Suppressor macrophage treated with lipopolysaccharide for 1 hour (primary cell): Measurements from ENCODE around the gene SIMC1.
"Not testable (repeated sequence)": the region's sequence is repeated elsewhere in the genome, so short reads cannot be mapped to it uniquely, and the experiment has no call there.

Experiments used
- DNase-seq, 3 donors: peaks; one replicate each; pipeline ENCODE4 v3.0.0-alpha.2; 2020 to 2022

SIMC1 gene

DNA sequence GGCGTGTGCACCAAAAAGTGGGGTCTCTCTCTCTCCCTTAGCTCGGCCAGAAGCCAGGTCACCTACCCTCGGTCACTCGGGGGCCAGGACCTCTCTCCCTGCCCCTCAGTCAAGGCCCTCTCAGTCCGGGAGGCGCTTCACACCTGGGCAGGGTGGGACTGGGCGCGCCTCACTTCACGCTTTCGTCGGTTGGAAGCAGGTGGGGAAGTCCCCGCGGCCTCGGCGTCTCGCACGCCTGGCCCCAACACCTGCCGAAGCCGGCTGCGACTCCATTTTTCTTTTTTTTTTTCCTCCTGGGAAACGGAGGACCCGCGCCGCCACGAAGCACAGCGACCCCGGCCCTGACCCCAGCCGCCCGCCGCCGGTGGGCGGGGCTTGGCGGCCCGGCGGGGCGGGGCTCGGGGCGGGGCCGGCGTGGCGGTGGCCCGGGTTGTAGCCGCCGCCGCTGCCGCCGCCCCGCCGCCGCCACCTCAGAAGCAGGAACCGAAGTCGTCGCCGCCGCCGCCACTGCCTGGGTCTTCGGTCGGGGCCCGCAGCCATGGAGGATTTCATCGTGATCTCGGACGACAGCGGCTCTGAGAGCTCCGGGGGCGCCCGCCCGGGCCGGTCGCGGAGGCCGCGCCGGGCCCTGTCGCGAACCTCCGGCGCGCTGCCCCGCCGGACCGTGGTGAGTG lies at the start of gene SIMC1:
TSS of gene SIMC1 (plus strand) at position 454 of the 674 bp plus-strand sequence. CDS start at position 539, 85 bp downstream.
- peak; percentile 23 to 77 (median 60) for DNase-seq

DNA sequence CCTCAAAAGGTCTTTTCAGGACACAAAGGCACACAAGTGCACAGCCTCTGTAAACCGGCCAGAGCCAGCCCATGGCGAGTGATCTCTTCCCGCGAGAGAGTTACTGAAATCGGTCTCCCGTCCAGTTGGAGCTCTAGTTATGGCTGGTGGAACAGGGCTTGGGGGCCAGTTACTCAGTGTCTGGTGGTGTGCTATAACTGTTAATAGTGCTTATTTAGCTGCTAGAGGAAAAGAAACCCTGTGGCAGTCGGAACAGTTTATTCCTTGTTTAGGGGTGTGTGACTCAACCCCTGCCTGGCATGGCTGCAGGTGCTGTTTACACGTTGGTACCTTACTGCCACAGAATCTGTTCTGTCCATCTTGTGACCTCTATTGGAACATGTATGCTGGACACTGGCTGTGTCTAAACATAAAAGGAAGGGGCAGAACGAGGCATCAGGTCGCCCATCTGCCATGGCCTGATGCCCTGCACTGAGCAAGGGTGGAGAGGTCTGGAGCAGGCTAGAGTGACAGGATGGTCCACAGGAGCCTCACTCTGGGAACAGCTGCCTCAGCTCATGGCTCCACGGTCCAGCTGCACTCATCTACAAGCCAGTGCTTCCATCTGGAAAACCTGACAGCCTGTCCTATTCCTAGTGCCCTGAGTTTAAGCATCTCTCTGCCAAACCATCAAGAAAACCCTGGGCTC lies 49.6 kb upstream of the SIMC1 start:
- no peak for DNase-seq

DNA sequence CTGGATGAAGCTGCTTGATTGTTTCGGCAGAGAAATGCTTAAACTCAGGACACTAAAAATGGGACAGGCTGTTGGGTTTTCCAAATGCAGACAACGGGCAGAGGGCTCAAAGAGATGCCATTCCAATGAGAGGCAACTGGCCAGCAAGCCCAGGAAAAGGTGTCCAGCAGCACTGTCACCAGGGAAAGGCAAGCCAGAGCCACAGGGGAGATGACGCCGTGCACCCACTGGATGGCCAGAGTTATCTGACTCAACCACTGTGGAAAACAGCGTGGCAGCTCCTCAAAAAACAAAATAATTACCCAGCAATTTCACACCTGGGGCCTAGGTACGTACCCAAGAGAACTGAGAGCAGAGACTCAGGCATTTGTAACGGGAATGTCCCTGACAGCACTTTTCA lies 48.4 kb upstream of the SIMC1 start:
- DNase-seq, result no peak

DNA sequence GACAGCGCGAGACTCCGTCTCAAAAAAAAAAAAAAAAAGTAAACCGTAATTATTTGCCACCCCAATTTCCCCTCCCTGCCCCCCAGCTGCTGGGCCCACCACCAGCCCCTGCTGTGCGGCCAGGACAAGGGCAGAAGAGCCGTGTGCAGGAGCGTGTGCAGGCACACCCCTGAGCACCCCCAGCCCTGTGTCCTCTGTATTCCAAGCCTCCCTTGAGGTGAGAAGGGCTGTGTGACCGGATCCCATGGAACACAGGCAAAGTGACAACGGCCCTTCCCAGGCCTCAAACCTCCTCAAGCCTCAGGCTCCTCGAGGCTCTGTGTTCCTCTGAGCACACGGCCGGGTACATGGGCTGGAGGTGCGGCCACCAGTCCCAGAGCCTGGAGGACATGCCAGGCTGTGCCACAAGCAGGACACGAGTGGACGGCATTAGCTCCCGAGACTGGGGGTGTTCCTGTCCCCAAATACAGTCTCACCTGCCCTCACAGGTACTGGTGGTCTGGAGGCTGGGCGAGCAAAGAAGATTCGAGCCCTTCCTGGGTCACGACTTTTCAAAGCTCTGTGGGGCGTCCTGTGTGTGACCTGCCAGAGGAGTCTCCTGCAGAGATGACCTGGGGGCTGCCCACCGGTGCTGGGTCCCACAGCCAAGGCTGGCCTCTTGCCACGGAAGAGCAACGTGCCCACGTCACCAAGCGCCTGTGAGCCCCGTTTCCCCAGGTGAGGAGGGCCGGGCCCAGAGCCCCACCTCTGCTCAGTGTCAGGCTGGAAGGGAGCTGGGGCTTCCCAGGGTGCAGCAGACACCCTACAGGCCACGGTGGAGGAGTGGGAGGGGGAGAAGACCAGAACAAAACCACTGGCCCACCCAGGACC lies 47.1 kb upstream of the SIMC1 start:
- DNase-seq, result no peak

DNA sequence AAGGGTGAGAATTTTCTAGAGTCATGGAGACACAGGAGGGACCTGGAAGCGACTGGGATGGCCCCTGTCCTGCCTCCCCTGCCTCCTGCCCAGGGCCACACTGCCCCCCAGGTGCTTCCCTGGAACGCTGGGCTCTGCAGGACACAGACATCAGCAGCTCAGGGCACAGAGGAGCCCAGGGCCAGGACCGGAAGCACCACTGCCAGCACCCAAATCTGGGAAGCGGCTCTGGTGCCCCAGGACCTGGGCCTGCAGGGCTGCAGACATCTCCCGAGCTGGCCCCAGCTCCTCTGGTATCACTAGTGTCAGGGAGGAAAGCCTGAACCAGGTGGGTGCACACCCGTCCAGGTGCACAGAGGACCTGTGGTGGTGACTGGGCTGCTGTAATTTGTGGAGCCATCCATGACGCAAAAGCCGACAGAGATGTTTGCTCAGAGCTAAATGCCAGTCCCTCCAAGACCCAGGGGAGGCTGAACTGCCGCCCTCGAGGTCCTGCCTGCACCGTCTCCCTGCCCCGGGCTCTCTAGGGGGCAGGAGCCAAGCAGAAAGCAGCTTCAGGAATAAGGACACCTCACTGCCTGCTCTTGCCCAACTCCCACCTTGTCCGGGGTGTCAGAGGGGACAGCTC lies 46.0 kb upstream of the SIMC1 start:
- DNase-seq, result no peak

DNA sequence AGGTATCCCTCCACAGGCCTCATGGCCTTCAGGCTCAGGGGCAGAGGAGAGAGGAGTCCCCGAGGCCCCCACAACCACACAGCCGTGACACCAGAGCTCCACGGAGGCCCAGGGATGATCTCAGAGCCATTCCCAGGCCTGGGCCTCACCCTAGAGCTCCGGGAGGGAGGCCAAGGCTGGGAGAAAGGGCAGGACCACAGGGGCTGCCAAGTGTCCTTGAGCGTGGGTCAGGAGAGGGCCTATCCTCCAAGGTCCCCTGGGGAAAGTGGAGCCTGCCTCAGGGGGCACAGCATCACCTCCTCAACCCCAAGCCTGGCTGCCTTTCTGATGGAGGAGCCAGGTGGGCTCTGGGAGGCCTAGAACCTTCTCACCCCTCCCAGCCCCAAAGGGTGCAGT lies 45.5 kb upstream of the SIMC1 start:
- DNase-seq, result not testable (repeated sequence)

DNA sequence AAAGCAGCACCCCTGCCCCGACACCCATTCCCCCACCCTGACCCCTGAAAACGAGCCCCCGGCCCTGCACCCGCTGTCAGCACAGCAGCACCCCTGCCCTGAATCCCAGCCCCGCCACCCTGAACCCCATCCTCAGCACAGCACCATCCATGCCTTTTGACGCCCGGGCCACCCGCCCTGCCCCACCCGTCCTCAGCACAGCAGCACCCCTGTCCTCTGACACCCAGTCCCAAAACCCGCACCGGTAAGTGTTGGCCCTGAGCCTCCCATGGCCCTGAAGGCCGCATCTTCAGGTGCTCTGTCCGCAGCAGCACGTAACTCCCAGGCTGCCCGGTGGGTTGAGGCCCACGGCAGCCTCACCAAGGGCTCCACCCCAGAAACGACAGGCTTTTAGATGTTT lies 44.6 kb upstream of the SIMC1 start:
- not testable (repeated sequence) for DNase-seq

DNA sequence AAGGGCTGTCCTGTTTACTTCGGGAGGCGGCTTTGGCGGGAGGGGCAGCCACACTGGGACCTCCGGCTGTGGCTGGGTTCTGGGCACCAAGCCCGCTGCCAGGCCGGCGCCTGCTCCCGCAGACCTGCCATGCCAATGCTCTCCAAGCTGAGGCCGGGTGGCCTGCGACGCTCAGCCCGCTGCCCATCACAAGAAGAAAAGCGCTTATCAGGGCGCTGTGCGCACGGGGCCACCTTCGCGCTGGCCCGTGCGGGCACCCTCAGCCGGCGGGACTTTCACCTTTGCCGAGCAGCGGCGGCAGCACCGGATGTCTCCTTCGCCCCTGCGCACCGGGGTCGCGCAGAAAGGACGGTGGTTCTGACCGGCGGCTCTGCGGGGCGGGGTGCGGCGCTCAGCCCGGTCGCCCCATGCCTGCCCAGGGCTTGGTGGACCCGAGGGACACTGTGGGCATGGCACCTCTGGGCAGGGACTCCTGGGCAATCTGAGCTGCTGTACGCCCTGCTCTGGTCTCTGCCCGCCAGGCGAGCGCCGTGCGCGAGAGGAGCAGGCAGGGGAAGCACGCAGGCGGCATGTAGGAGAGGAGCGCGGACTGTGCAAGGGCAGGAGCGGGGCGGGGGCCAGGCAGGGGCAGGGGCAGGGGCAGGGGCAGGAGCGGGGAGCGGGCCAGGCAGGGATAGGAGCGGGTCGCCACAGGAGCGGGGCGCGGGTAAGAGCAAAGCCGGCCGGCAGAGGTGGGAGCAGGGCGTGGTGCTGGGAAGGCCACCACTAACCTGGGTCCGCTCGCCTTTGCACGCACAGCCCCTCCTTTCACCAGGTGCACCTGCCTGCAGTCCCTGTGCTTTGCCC lies 43.8 kb upstream of the SIMC1 start:
- DNase-seq, result not testable (repeated sequence)

DNA sequence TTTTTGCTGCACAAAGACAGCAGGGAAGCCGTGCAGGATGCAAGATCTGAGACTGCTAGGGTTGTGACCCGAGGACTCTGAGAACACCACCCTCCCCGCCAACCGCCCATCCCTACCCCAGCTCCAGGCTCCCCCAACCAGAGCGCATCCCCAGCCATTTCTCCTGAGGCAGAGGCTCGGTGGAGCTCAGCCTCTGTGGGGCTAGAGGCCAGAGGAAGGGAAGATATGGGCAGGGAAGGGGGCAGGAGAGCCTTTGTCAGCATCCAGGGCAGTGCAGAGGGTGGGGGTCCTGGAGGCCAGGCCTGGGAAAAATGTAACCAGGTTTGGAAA lies 43.2 kb upstream of the SIMC1 start:
- DNase-seq, result not testable (repeated sequence)

DNA sequence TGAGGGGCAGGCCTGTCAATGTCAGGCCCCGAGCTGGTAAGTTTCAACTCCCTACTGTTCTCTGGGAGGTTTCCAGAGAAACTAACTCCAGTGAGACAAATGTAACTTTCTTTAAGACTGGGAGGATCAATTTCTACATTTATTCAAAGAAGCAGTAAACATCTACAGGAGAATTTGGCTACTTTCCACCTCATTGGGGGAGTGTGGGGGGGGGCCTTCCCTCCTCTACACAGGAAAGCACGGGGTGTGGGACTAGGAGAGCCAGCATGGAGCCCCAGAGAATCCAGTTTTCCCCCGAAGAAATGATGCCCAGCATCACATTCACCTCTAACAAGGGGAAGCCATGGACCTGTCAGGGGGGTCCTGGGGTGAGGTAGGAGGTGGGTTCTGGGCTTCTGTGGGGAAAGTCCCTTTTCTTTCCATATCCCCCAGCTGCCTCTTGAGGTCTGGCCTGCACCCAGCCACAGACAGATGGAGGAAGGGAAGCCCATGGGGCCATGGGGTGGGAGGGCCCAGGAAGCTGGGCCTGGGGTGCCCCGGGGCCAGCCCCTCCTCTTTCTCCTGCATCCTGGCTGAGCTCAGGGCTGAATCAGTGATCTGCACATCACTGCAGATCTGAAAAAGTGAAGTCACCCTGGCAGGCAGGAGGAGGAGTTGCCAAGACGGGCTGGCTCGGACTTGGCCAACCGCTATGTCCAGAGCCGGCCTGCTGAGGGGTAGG lies 42.6 kb upstream of the SIMC1 start:
- DNase-seq, result not testable (repeated sequence)

DNA sequence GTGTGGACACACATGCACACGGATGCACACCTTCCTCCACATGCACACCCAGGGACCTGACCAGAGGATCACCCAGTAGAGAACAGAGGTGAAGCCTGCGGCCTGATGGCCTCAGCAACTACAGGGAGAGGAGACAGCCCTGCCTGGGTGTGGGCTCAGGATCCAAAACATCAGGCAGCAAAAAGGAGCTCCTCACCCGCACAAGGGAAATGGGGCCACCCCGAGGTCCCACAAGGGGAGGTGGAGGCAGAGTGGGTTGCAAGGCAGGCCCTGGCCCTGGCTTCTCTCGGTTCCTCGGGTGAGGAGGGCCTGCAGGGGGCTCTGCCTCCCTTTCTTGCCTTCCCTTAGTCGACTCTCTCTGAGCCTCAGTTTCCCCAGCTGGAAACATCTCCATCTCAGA lies 41.4 kb upstream of the SIMC1 start:
- DNase-seq, result not testable (repeated sequence)

DNA sequence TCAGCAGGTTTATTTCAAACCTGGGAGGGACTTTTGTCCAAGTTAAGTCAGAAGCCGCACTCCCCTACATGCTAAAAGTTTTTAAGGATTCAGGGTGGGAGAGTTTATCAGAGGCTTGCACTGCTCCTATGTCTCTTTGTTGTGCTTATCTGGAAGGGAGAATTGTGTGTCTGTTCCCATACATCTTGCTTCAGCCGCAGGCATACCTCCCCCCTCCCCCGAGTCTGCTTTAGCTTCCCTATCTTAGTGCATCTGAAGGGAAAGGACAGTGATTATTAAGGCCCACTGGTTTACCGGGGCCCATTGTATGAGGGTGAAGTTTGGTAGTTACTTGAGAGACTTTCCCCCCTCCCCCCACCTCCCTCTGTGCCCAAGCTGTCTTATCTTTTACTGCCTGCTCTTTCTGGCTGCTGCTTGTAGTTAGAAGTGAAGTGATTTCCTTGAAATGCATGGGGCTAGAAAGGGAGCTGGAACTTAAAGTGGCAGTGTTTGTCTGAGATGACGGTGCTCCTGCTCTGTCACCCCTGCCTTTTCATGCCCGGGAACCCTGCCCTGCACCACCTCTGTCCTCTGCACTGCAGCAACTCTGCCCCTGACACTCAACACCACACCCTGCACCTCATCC lies 40.9 kb upstream of the SIMC1 start:
- not testable (repeated sequence) for DNase-seq

DNA sequence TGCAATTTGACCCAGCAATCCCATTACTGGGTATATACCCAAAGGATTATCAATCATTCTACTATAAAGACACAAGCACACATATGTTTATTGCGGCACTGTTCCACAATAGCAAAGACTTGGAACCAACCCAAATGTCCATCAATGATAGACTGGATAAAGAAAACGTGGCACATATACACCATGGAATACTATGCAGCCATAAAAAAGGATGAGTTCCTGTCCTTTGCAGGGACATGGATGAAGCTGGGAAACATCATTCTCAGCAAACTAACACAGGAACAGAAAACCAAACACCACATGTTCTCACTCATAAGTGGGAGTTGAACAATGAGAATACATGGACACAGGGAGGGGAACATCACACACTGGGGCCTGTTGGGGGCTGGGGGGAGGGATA lies 39.9 kb upstream of the SIMC1 start:
- DNase-seq, result not testable (repeated sequence)

DNA sequence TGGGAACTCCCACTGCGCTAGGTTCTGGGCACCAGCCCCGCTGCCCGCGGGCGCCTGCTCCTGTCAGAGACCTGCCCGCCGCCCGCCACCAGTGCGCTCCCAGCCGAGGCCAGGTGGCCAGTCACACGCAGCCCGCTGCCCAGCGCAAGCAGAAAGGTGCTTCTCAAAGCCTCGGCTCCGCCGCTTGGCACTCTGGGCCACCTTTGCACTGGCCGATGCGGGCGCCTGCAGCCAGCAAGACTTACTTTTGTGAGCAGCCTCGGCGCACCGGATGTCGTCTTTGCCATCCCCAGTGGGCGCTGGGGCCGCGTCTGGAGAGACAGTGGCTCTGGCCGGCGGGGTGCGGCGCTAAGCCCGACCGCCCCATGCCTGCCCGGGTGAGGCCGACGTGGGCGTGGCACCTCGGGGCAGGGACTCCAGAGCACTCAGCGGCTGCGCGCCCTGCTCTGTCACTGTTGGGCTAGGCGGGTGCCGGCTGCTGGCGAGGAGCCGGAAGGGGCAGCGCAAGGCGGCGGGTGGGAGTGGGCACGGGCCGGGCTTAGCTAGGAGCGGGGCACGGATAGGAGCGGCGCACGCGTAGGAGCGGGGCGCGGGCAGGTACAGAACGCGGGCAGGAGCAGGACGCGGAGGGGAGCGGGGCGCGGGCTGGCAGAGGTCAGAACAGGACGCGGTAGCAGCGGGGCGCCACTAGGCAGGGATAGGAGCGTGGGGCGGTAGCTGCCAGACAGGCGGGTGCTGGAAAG lies 39.1 kb upstream of the SIMC1 start:
- not testable (repeated sequence) for DNase-seq

DNA sequence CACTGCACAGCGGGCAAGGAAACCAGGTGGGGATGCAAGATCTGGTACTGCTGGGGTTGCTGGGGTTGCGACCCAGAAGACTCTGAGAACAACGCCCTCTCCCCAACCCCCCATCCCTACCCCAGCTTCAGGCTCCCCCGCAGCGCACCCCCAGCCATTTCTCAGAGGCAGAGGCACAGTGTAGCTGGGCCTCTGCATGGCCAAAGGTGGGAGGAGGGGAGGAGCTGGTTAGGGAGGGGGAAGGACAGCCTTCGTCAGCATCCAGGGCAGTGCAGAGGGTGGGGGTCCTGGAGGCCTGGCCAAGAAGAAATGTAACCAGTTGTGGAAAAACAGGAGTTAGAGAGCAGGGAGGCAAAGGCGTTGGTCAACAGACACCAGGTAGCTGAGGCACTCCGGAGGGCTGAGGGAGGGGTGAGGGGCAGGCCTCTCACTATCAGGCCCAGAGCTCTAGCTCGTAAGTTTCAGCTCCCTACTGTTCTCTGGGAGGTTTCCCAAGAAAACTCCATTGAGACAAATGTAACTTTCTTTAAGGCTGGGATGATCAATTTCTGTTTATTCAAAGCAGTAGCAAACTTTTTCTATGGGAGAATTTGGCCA lies 38.3 kb upstream of the SIMC1 start:
- not testable (repeated sequence) for DNase-seq

DNA sequence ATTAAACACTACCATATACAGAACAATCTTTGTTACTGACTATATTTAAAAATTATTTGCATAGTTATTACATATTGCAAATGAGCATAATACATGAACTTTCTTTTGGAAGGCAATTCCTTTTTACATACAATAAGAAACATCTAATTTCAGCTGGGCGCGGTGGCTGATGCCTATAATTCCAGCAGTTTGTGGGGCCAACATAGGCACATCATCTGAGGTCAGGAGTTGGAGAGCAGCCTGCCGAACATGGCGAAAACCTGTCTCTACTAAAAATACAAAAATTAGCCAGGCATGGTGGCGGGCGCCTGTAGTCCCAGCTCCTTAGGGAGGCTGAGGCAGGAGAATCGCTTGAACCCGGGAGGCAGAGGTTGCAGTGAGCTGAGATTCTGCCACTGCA lies 36.4 kb upstream of the SIMC1 start:
- DNase-seq, result no peak

DNA sequence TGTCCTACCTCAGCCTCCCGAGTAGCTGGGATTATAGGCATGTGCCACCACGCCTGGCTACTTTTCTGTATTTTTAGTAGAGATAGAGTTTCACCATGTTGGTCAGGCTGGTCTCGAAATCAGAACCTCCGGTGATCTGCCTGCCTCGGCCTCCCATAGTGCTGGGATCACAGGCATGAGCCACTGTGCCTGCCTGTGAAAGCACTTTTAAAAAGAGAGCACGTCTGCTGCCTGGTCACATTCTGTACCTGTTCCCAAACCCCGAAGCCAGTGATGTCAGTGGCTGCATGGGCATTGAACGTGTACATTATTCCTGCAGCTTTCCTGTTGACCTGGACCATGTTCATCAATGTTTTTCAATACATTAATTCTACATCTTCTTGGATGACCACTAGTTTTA lies 35.1 kb upstream of the SIMC1 start:
- DNase-seq, result no peak

DNA sequence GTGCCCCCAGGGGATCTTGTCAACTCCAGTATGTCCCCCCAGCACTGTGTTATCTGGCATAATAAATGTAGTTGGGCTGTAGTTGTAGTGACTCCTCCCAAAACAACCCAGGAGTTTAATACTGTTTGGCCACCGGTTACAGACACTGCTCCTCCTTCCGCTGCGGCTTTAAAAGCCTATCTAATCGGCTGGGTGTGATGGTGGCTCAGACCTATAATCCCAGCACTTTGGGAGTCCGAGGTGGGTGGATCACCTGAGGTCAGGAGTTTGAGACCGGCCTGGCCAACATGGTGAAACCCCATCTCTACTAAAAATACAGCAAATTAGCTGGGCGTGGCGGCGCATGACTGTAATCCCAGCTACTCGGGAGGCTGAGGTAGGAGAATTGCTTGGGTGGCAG lies 34.7 kb upstream of the SIMC1 start:
- DNase-seq, result not testable (repeated sequence)

DNA sequence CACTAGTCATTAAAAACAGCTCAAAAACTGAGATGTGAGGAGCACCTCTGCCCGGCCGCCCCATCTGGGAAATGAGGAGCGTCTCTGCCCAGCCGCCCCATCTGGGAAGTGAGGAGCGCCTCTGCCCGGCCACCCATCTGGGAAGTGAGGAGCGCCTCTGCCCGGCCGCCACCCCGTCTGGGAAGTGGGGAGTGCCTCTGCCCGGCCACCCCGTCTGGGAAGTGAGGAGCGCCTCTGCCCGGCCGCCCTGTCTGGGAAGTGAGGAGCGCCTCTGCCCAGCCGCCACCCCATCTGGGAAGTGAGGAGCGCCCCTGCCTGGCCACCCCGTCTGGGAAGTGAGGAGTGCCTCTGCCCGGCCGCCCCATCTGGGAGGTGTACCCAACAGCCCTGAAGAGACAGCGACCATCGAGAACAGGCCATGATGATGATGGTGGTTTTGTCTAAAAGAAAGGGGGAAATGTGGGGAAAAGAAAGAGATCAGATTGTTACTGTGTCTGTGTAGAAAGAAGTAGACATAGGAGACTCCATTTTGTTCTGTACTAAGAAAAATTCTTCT lies 23.7 kb upstream of the SIMC1 start:
- DNase-seq, result not testable (repeated sequence)
